Measurements from ENCODE around the gene MRPS27. TPM values are rescaled to one million over a fixed set of nuclear protein-coding genes. Genes with fewer than 3 reads are reported as not detected.

MRPS27 gene
- total and polyA plus RNA-seq, 2 of the 13 experiments (the other 11 are each of a cell fraction or from before 2014, with no cell fraction given): 71.8 to 115 TPM

DNA sequence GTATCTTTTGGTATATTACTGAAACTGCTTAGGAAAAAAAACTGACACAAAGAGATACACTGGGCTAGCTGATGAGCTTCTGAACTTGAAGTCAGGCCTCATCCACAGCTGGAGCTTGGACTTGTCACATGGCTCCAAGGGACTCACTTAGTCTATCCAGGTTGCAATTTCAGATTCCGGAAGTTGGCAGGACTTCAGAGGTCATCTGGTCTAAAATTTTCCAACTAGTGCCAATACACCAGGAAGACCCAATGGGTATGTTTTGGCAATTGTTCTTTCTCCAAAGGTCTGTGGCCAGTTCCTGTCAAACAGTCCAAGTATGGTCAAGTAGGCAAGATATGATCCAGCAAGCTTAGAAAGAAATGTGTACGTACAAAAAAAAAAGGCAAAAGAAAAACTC, 36.7 kb downstream of the MRPS27 start:
- Histone ChIP-seq H4K20me1 (ENCODE audit: insufficient read depth, low read length) (no peaks in the 10 kb centered on the region), H3K27ac (ENCODE audit: extremely low read length, insufficient read depth, low read length) (no peak overlapping the region), H3K27me3 (ENCODE audit: control insufficient read depth in 1 of 2, insufficient read depth in 2 of 2, low read length in 2 of 2) (no peaks in the 10 kb centered on the region), H2AFZ (ENCODE audit: low read length) (no peak overlapping the region), H3K9ac (ENCODE audit: insufficient read depth, low read depth, low read length) (no peak overlapping the region), H3K9me3 (ENCODE audit: low read length) (no peaks in the 10 kb centered on the region), H3K79me2 (ENCODE audit: insufficient read depth, low read length) (peaks cover 2% of the 10 kb centered on the region), H3K4me2 (ENCODE audit: low read depth, low read length) (no peak overlapping the region), H3K4me3 (replicated peaks in 1 of 3; ENCODE audit: insufficient read depth in 1 of 3, low read depth in 2 of 3, low read length in 3 of 3) (no peak overlapping the region), H3K4me1 (ENCODE audit: insufficient read depth, low read length) (peaks cover 42% of the 10 kb centered on the region), H3K36me3 (replicated peaks in 1 of 2; ENCODE audit: control insufficient read depth in 1 of 2, insufficient read depth in 2 of 2, low read length in 2 of 2) (peaks cover 2 to 25% of the 10 kb centered on the region in 2 experiments)
- in situ Hi-C loops (cut with HindIII; ENCODE audit: extremely low pct_ligation_motif_present, low pct_unique_long_range_greater_than_20kb) (no loop called here), intact Hi-C loops (cut with micrococcal nuclease; ENCODE audit: unreplicated experiment) (no loop called here)
- ChIA-PET POLR2A (interaction anchor here (0.8 to 0.9 kb wide), 2 partner anchors 9 to 24 kb away, joined by 3 to 4 read pairs; no protein-coding TSS in a partner anchor), CTCF (ENCODE audit: low intra/inter-chr PET ratio, low total read pairs) (no interaction called here)
- 93% methylated on average over 2 of the region's 2 CpGs for WGBS (ENCODE audit: low lambda C conversion rate)
- TF ChIP-seq KLF6 (CRISPR knock-in tag; IDR thresholded peaks at IDR 0.05): no peak
- TF ChIP-seq, protein P1, sequence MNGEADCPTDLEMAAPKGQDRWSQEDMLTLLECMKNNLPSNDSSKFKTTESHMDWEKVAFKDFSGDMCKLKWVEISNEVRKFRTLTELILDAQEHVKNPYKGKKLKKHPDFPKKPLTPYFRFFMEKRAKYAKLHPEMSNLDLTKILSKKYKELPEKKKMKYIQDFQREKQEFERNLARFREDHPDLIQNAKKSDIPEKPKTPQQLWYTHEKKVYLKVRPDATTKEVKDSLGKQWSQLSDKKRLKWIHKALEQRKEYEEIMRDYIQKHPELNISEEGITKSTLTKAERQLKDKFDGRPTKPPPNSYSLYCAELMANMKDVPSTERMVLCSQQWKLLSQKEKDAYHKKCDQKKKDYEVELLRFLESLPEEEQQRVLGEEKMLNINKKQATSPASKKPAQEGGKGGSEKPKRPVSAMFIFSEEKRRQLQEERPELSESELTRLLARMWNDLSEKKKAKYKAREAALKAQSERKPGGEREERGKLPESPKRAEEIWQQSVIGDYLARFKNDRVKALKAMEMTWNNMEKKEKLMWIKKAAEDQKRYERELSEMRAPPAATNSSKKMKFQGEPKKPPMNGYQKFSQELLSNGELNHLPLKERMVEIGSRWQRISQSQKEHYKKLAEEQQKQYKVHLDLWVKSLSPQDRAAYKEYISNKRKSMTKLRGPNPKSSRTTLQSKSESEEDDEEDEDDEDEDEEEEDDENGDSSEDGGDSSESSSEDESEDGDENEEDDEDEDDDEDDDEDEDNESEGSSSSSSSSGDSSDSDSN (CRISPR knock-in tag; IDR thresholded peaks at IDR 0.05): no peak
- TF ChIP-seq ZBTB42 (CRISPR knock-in tag; IDR thresholded peaks at IDR 0.05): no peak
- no peak for TF ChIP-seq ZNF746 (CRISPR knock-in tag; IDR thresholded peaks at IDR 0.05)
- TF ChIP-seq, protein P2, sequence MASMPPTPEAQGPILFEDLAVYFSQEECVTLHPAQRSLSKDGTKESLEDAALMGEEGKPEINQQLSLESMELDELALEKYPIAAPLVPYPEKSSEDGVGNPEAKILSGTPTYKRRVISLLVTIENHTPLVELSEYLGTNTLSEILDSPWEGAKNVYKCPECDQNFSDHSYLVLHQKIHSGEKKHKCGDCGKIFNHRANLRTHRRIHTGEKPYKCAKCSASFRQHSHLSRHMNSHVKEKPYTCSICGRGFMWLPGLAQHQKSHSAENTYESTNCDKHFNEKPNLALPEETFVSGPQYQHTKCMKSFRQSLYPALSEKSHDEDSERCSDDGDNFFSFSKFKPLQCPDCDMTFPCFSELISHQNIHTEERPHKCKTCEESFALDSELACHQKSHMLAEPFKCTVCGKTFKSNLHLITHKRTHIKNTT (CRISPR knock-in tag; IDR thresholded peaks at IDR 0.05): no peak
- no peak for TF ChIP-seq ZNF720 (CRISPR knock-in tag; IDR thresholded peaks at IDR 0.05)
- ATAC-seq (no peak), FAIRE-seq (no peak), DNase-seq (ENCODE audit: low spot score) (no peak)
- no TSS peak for BruUV-seq (replicated peaks)

Data from HepG2 (cell line).